ENCODE results near the gene OAT. TPM values are rescaled to one million over a fixed set of nuclear protein-coding genes. Genes with fewer than 3 reads are reported as not detected.

The OAT gene
- polyA plus RNA-seq: 10 to 100 TPM; 19.9 to 89.0 (median 46.4) TPM

DNA sequence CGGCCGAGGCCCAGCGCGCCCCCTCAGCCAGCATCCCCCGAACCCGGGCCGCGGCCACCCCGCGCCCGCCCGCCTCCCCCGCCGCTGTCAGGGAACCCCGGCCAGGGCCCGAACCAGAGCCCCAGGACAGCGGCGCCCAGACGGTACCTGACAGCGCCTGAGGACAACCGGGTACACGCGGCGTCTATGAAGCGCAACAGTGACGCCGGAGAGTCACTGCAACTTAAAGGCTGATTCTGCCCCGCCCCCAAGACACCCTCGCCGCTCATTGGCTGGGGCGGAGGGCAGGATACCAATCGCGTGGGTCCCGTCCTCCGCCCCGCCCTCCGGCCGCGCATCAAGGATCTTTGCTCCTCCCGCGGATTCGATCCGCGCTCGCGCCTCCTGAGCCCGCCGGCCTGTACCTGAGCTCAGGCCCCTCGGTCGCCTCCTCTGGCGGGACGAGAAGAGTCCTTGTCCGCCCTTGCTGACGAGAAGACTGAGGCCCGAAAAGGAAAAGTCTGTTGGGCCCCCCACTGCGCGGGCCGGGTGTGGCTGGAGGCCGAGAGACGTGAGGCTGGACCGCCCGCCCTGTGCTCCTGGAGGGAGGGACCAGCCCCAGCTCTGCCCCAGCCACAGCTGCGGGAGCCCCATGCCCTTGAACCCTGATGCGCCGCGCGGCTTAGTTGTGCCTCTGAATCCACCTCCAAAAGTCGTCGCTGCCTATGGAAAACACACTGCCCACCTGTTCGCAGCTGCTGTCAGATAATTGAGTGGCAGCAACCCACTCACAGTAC is at the start of gene OAT:
Gene OAT (minus strand): TSS at position 198 of the 776 bp plus-strand sequence. CDS start 6,752 bp downstream, outside the sequence.
- WGBS, 3 donors: 2 to 4% (median 3%) methylated on average over 69 to 70 of the region's 70 CpGs
- peak within 1 kb of the TSS; percentile 44 for H3K27ac ChIP-seq (ENCODE audit: low read depth, low read length)

DNA sequence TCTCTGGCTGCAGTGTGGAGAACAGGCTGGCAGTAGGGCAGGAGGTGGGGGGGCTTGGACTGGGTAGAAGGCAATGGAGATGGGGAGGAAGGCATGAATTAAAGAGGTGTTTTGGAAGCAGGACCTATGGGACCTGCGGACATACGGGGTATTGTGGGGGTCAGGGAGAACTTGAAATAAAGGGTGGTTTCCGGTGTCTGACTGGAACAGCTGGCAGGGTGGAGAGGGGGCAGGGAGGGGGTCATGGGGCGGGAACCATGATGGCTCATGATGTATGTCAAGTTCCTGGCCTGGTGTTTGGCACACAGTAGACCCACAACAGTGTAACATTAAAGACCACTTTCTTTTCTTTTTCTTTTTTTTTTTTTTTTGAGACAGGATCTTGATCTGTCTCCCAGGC is 48.4 kb upstream of the OAT start:
- 84 to 87% (median 87%) methylated on average over 4 of the region's 4 CpGs for WGBS, 3 donors
- no peak overlapping the region for H3K27ac ChIP-seq (ENCODE audit: low read depth, low read length)

- 68 to 85% (median 75%) methylated on average over 9 of the region's 9 CpGs for WGBS, 3 donors
These were observed 47.2 kb upstream of the OAT start for GRCh38 chr10:124465777-124466488.

DNA sequence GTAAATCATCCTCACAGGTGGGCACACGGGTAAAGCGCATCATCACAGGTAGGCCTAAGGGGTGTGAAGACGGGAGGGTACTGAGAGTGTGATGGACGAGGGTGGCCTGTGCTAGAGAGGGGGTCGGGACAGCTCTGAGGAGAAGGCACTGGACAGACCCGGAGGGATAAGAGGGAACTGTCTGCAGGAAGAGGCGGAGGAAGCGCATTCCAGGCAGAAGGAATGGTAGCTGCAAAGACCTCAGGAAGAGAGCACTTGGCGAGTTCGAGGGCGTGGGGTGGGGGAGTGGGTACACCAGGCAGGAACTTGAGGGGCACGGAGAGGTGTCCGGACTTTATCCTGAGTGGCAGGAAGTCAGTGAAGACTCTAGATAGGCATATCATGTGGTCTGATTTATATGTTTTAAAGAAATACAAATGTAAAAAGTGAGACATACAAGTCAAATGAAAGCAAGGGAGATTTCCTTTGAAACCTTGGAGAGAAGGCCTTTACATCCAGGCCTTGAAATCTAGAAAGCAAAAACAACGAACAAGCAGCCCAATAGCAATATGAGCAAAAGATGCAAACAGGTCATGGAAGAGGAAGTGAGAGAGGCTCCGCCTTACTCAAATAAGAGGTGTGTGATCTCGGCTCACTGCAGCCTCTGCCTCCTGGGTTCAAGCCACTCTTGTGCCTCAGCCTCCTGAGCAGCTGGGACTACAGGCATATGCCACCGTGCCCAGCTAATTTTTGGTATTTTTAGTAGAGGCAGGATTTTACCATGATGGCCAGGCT is 46.5 kb upstream of the OAT start:
- WGBS, 3 donors: 66 to 83% (median 70%) methylated on average over 17 of the region's 17 CpGs
- no peak overlapping the region for H3K27ac ChIP-seq (ENCODE audit: low read depth, low read length)

More at GRCh38 chr10:124465777-124466488, 47.2 kb upstream of the OAT start:
- H3K27ac ChIP-seq (ENCODE audit: low read depth, low read length): no peak overlapping the region

- WGBS, 3 donors: 76 to 93% (median 87%) methylated on average over 9 of the region's 9 CpGs
These were observed 45.6 kb upstream of the OAT start for GRCh38 chr10:124464028-124464965.

DNA sequence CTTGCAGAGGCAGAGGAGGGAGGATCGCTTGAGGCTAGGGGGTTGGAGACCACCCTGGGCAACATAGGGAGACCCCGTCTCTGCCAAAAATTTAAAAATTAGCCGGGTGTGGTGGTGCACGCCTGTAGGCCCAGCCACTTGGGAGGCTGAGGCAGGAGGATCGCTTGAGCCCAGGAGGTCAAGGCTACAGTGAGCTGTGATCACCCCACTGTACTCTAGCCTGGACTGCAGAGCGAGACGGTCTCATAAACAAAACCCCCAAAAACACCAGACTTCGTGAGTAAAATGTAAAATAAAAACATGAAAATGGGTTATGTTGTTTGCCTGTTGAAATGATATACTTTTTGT is 43.6 kb upstream of the OAT start:
- 81 to 85% (median 84%) methylated on average over 8 of the region's 8 CpGs for WGBS, 3 donors
- H3K27ac ChIP-seq (ENCODE audit: low read depth, low read length): no peak overlapping the region

More at GRCh38 chr10:124464028-124464965, 45.6 kb upstream of the OAT start:
- no peak overlapping the region for H3K27ac ChIP-seq (ENCODE audit: low read depth, low read length)

DNA sequence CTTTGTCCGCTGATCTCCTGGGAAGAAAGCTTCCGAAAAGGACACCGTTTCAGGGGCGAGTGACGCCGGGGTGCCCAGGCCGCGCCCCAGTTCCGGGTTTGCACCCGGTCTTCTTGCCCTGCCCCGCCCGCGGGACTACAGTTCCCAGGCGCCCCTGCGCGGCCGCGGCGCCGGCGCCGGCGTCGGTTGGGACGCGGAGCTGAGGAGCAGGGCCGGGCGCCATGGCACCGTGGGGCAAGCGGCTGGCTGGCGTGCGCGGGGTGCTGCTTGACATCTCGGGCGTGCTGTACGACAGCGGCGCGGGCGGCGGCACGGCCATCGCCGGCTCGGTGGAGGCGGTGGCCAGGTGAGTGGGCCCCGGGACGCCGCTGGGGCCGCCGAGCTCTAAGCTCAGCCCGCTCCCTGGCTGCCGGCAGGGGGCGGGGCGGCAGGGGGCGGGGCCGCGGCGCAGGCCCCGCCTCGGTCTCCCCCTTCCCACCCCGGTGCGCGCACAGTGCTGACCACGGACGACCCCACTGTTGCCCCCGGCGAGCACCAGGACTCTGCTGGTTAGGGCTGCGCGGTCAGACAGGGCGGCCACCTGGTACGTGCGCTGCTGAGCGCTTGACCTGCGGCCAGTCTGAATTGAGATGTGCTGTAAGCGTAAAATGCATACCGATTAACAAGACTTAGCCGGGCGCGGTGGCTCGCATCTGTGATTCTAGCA is 43.1 kb upstream of the OAT start, which contains the start of gene LHPP:
Gene LHPP (plus strand): TSS at position 182 of the 706 bp plus-strand sequence. CDS start 40 bp downstream, at position 222.
- H3K27ac ChIP-seq (ENCODE audit: low read depth, low read length): no peak within 1 kb of the TSS
- WGBS, 3 donors: 0 to 1% (median 0%) methylated on average over 48 to 81 of the region's 81 CpGs

DNA sequence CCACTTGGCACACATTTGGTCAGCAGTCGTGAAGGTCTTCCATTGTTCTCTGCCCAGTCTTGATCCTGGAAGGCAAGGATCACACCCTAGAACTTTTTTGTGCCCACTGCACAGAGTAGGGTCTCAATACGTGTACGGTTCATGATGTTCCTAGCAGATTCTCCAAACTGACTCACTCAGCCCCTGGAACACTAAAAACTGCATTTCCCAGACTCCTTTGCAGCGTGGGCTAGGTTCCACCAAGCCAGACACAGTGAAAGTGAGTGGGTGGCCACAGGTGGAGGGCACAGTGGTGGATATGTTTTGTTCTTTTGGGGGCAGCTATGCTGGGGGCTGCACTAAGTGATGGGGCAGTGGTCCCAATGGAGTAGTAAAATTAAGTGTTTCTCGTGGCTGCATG is 41.4 kb upstream of the OAT start:
- 77 to 87% (median 84%) methylated on average over 5 of the region's 5 CpGs for WGBS, 3 donors
- H3K27ac ChIP-seq (ENCODE audit: low read depth, low read length): no peak overlapping the region

- 20 to 70% (median 58%) methylated on average over 1 of the region's 1 CpG for WGBS, 3 donors
- no peak overlapping the region for H3K27ac ChIP-seq (ENCODE audit: low read depth, low read length)
These were observed 40.7 kb upstream of the OAT start for GRCh38 chr10:124459395-124459794.

GRCh38 chr10:124458889-124459288 is 40.2 kb upstream of the OAT start:
- WGBS, 3 donors: 68 to 86% (median 70%) methylated on average over 2 of the region's 2 CpGs
- H3K27ac ChIP-seq (ENCODE audit: low read depth, low read length): no peak overlapping the region

DNA sequence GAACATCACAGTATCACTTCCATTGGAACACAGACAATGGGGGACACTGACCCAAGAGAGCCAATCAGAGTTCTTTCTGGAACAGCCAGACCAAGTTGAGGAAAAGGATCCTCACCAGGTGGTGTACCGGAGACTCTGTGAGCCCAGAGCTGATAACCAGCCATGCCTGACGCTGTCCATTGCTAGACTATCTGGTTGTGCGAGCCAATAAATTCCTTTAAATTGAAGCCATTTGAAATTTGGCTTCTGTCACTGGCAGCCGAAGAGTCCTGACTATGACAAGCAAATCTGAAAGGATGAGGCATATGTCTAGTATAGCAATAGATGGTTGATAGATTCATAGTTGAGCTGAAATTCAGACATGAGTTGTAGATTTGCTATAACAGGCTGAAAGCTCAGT is 39.8 kb upstream of the OAT start:
- H3K27ac ChIP-seq (ENCODE audit: low read depth, low read length): no peak overlapping the region
- WGBS, 3 donors: 86 to 91% (median 91%) methylated on average over 4 of the region's 4 CpGs

DNA sequence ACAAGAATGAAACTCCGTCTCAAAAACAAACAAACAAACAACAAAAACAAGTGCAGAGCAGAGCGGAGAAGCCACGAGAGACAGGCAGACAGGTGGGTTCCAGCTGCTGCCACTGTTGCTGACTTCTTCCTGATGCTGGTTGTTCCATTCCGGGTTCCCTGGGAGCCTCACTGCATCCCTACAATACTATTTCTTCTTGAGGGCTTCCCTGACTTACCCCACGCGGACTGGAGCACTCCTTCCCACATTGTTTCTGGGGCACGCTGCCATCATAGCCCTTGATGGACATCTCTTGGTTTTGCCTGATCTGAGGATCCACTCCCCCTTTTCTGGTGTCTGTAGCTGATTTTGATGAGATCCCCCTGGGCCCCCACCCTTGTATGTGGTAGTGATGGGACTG is 36.7 kb upstream of the OAT start:
- no peak overlapping the region for H3K27ac ChIP-seq (ENCODE audit: low read depth, low read length)
- WGBS, 3 donors: 60 to 78% (median 69%) methylated on average over 7 of the region's 7 CpGs

GRCh38 chr10:124453960-124454610 is 35.4 kb upstream of the OAT start:
- H3K27ac ChIP-seq (ENCODE audit: low read depth, low read length): no peak overlapping the region
- 6 to 22% (median 21%) methylated on average over 8 of the region's 8 CpGs for whole genome bisulfite sequencing, 3 donors

DNA sequence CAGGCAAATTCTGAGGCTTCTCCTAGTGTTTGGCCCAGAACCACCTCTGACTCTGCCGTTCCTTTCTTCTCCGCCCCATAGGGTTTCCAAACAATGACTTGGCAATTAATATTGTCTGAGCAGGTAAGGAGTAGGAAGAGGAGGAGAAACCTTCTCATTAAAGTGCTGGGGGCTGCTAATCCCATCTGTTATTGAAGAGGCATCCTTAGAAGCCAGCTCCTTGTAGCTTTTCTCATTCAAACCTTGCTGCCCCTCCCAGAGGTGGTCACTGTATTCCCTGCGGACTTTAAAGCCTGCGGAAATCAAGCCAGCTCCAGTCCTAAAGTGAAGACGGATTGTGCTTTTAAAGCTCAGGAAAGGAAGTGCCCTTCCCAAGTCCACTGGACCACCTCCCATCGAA is 32.6 kb upstream of the OAT start:
- WGBS, 3 donors: 12 to 21% (median 17%) methylated on average over 6 of the region's 6 CpGs

DNA sequence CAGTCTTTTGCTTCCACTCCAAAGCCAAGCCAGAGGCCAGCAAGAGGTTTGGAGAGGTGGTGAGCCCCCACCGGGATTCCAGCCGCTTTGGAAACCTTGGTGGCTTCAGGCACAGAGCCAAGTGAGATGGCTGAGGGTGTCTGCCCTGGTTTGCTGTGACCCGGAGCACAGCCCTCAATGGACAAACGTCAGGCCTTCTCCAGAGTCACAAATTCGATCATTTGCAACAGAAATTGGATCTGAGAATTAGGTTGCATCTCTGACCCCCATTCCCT is 32.0 kb upstream of the OAT start:
- WGBS, 3 donors: 8 to 15% (median 10%) methylated on average over 5 of the region's 5 CpGs
- no peak overlapping the region for H3K27ac ChIP-seq (ENCODE audit: low read depth, low read length)

More for the DNA sequence above, 32.6 kb upstream of the OAT start:
- no peak overlapping the region for H3K27ac ChIP-seq (ENCODE audit: low read depth, low read length)

DNA sequence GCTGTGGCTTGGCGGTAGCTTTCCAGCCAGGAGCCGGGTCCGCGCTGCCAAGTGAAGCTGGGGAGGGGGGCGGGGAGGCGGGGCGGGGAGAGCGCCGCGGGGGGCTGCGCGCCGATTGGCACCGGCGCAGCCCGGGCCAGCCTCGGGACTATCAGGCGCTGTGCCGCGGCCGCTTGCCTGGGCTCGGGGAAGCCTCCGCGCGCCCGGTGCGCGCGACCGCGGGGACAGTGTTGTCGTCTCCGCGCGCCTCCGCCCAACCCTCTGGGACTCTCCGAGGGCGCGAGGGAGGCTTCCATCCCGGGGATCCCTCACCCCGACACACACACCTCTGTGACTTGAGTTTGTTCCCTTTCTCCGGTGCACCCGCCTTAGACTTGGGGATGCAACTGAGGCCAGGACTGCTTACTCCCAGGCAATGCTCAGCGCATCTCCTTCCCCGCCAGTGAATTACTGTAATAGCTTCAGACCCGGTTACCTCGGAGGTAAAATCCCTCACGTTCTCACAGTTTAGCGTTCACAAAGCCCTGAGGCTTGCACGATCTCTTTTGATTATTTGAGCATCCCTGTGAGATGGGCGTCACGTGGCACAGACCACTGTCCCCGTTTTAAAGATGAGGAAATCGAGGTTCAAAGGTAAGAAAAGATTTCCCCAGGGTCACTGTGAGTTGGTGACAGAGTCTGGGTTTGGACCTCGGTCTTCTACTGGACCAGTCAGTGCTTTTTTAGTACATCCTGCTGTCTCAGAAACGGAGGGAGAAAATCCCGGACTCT is 31.5 kb upstream of the OAT start, which contains the start of gene NKX1-2:
Gene NKX1-2 (minus strand): TSS at position 24 of the 771 bp plus-strand sequence. CDS start 92 bp downstream, outside the sequence.
- WGBS, 3 donors: 2 to 3% (median 3%) methylated on average over 45 to 55 of the region's 57 CpGs

More for the DNA sequence above, 31.5 kb upstream of the OAT start, which contains the start of gene NKX1-2:
- no peak within 1 kb of the TSS for H3K27ac ChIP-seq (ENCODE audit: low read depth, low read length)

Data from adipose tissue (tissue), 3 donors.